Erythroblast (primary cell): ENCODE measurements around the gene REEP5.

Source experiments
- GATA1 ChIP-seq: IDR thresholded peaks from 2 replicates; pipeline ENCODE4 v1.6.1; 2011; ENCODE audit warnings: low read depth, mild to moderate bottlenecking, control low read depth, low read length, moderate library complexity
- POLR2A ChIP-seq: IDR thresholded peaks from 2 replicates; pipeline ENCODE4 v1.6.1; 2011; ENCODE audit warnings: mild to moderate bottlenecking, low read length

DNA sequence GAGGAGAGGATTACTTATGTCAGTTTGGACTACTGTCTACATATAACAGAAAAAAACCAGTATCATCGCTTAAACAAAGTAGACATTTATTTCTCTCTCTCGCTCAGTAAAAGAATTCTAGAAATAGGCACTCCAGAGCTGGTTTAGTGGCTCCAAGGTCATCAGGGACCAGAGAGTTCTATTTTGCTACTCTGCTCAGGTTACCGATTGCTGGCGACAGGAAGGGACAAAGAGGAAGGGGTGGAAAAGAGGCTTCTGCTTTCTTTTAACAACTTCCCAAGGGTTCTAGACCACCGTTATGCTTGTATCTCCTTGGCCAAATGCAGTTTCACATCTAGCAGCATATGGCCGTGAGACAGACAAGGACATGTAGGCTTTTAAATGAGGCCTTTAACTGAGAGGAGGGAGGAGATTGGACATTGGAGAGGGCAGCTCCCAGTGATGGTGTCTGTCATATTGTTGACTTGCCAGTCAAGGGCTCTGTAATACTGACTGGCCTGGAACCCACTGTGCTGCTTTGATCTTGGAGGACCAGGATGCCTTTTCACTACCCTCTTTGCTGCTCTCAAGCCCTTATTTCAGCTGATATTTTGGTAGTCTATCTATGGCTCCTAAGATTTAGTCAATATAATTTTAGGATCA, 39.0 kb upstream of the REEP5 start:
- TF ChIP-seq POLR2A (no peak), GATA1 (no peak)
